H1 (cell line): ENCODE data around the gene RNF225. TPM values are rescaled to one million over a fixed set of nuclear protein-coding genes. Genes with fewer than 3 reads are reported as not detected.

Experiments
- CTCF ChIA-PET: fragments of 300-600 bp; sonication (Branson Sonifier 250); formaldehyde crosslinking; loops from one replicate; lab custom pipeline; 2021; ENCODE audit not compliant: partially characterized antibody; lab: Charles Lee
- POLR2A ChIA-PET: fragments of 300-600 bp; sonication (Branson Sonifier 250); formaldehyde crosslinking; loops from one replicate; lab custom pipeline; 2021; ENCODE audit warnings: inconsistent platforms; ENCODE audit not compliant: partially characterized antibody; lab: Charles Lee
- DNase-seq, 2 experiments: peaks; one replicate each; pipeline versions ENCODE4 v3.0.0 to v3.0.0-alpha.2; 2010 to 2022; ENCODE audit warnings: low spot score in 2 of 2, low read depth in 1 of 2, mixed read lengths in 1 of 2
- FAIRE-seq: peaks from 2 replicates; lab custom pipeline; 2011; peaks lifted over from hg19 to GRCh38; lab: Jason Lieb, UNC
- H2AFZ ChIP-seq: 2 replicates; pipeline ENCODE4 v1.8.1; 2012; ENCODE audit warnings: low read length, inconsistent platforms
- H2AK5ac ChIP-seq: 2 replicates; pipeline ENCODE4 v1.6.1; 2013; ENCODE audit warnings: low read depth, low read length
- H2BK120ac ChIP-seq: replicated peaks from 2 replicates; pipeline ENCODE3; 2013; ENCODE audit warnings: low read depth, low read length, inconsistent platforms
- H2BK12ac ChIP-seq: 2 replicates; pipeline ENCODE4 v1.6.1; 2013; ENCODE audit warnings: low read depth, low read length
- H2BK15ac ChIP-seq: 2 replicates; pipeline ENCODE4 v1.6.1; 2013; ENCODE audit warnings: low read length
- H2BK20ac ChIP-seq: 2 replicates; pipeline ENCODE4 v1.6.1; 2013; ENCODE audit warnings: low read length
- H2BK5ac ChIP-seq: 2 replicates; pipeline ENCODE4 v1.6.1; 2013; ENCODE audit warnings: low read depth, low read length
- H3K14ac ChIP-seq: 2 replicates; pipeline ENCODE4 v1.6.1; 2013; ENCODE audit warnings: inconsistent platforms; ENCODE audit not compliant: insufficient read length
- H3K18ac ChIP-seq: 2 replicates; pipeline ENCODE4 v1.6.1; 2013; ENCODE audit warnings: low read length; ENCODE audit errors: extremely low read depth
- H3K23ac ChIP-seq: 2 replicates; pipeline ENCODE4 v1.6.1; 2013; ENCODE audit warnings: inconsistent platforms; ENCODE audit not compliant: insufficient read length
- H3K23me2 ChIP-seq: 2 replicates; pipeline ENCODE4 v1.6.1; 2013; ENCODE audit warnings: low read depth, low read length
- H3K27ac ChIP-seq: 2 replicates; pipeline ENCODE4 v1.6.1; 2011; ENCODE audit warnings: low read depth, low read length, inconsistent platforms
- H3K27me3 ChIP-seq, 4 experiments: replicated peaks in 1 of 4; 1 replicate in 1 of 4; 2 replicates in 3 of 4; pipeline versions ENCODE4 v1.6.1 to v1.8.1; 2011 to 2013; ENCODE audit warnings: low read length in 3 of 4, mild to moderate bottlenecking in 3 of 4, inconsistent platforms in 2 of 4, mixed read lengths in 2 of 4, moderate library complexity in 1 of 4; ENCODE audit not compliant: control insufficient read depth in 3 of 4, insufficient read depth in 3 of 4; ENCODE audit errors: extremely low read depth in 1 of 4
- H3K36me3 ChIP-seq, 4 experiments: 2 replicates each; pipeline versions ENCODE4 v1.6.1 to v1.8.1; 2011 to 2013; ENCODE audit warnings: mild to moderate bottlenecking in 4 of 4, low read length in 3 of 4, moderate library complexity in 2 of 4, control low read depth in 1 of 4, inconsistent platforms in 1 of 4; ENCODE audit not compliant: insufficient read depth in 4 of 4, control insufficient read depth in 2 of 4
- H3K4ac ChIP-seq: replicated peaks from 2 replicates; pipeline ENCODE3; 2013; ENCODE audit warnings: low read length, low read depth, mixed read lengths, inconsistent platforms; ENCODE audit not compliant: insufficient read length
- H3K4me1 ChIP-seq, 4 experiments: replicated peaks in 1 of 4; 1 replicate in 1 of 4; 2 replicates in 3 of 4; pipeline versions ENCODE4 v1.6.1 to v1.8.1; 2011 to 2013; ENCODE audit warnings: low read length in 3 of 4, inconsistent platforms in 2 of 4, mixed read lengths in 1 of 4; ENCODE audit not compliant: insufficient read depth in 4 of 4, control insufficient read depth in 3 of 4
- H3K4me2 ChIP-seq, 2 experiments: 2 replicates each; pipeline versions ENCODE4 v1.6.1 to v1.8.1; 2011 to 2013; ENCODE audit warnings: low read depth in 2 of 2, low read length in 2 of 2, control low read depth in 1 of 2, inconsistent platforms in 1 of 2, mild to moderate bottlenecking in 1 of 2; ENCODE audit not compliant: insufficient read depth in 1 of 2
- H3K4me3 ChIP-seq, 4 experiments: fragments of 200-600, 300-600 bp in 1 of 4; sonication (generic), shearing (Covaris generic), sonication (Bioruptor Twin) in 1 of 4; 2 replicates each; pipeline versions ENCODE4 v1.5.1 to v1.8.1; 2011 to 2016; ENCODE audit warnings: low read length in 4 of 4, low read depth in 3 of 4, control low read depth in 2 of 4, inconsistent platforms in 2 of 4, mild to moderate bottlenecking in 2 of 4, mixed read lengths in 1 of 4, moderate library complexity in 1 of 4; ENCODE audit not compliant: insufficient read depth in 2 of 4; ENCODE audit errors: extremely low read depth in 1 of 4
- H3K56ac ChIP-seq: replicated peaks from 2 replicates; pipeline ENCODE3; 2013; ENCODE audit warnings: low read depth, mild to moderate bottlenecking, mixed read lengths, low read length, inconsistent platforms; ENCODE audit not compliant: insufficient read length
- H3K79me1 ChIP-seq: 2 replicates; pipeline ENCODE4 v1.6.1; 2013; ENCODE audit warnings: low read depth, low read length, control low read depth
- H3K79me2 ChIP-seq, 2 experiments: 2 replicates each; pipeline versions ENCODE4 v1.6.1 to v1.8.1; 2012 to 2013; ENCODE audit warnings: low read length in 2 of 2, mild to moderate bottlenecking in 2 of 2, inconsistent platforms in 1 of 2; ENCODE audit not compliant: insufficient read depth in 2 of 2, control insufficient read depth in 1 of 2
- H3K9ac ChIP-seq, 4 experiments: replicated peaks in 1 of 4; 1 replicate in 1 of 4; 2 replicates in 3 of 4; pipeline versions ENCODE4 v1.6.1 to v1.8.1; 2011 to 2013; ENCODE audit warnings: low read depth in 3 of 4, low read length in 3 of 4, control low read depth in 2 of 4, mild to moderate bottlenecking in 2 of 4, moderate library complexity in 2 of 4, inconsistent platforms in 1 of 4; ENCODE audit errors: extremely low read depth in 1 of 4
- H3K9me3 ChIP-seq, 2 experiments: 2 replicates each; pipeline versions ENCODE4 v1.6.1 to v1.8.1; 2012 to 2013; ENCODE audit warnings: mild to moderate bottlenecking in 2 of 2, moderate library complexity in 2 of 2, control low read depth in 1 of 2, inconsistent platforms in 1 of 2, low read depth in 1 of 2, low read length in 1 of 2, mixed read lengths in 1 of 2; ENCODE audit not compliant: insufficient read depth in 2 of 2
- H4K20me1 ChIP-seq, 2 experiments: replicated peaks in 1 of 2; 2 replicates each; pipeline versions ENCODE3 to v1.8.1; 2011 to 2013; ENCODE audit warnings: inconsistent platforms in 2 of 2, low read length in 2 of 2, mild to moderate bottlenecking in 1 of 2; ENCODE audit not compliant: insufficient read depth in 2 of 2, control insufficient read depth in 1 of 2
- H4K5ac ChIP-seq: 2 replicates; pipeline ENCODE4 v1.6.1; 2013; ENCODE audit warnings: low read length, low read depth, mixed read lengths, inconsistent platforms; ENCODE audit not compliant: insufficient read length
- H4K8ac ChIP-seq: 2 replicates; pipeline ENCODE4 v1.8.0; 2013; ENCODE audit warnings: mild to moderate bottlenecking, moderate library complexity, low read length, inconsistent platforms; ENCODE audit not compliant: insufficient read depth; ENCODE audit errors: extremely low read depth
- H4K91ac ChIP-seq: replicated peaks from 2 replicates; pipeline ENCODE3; 2013; ENCODE audit warnings: low read length, mixed read lengths, inconsistent platforms; ENCODE audit not compliant: insufficient read length
- BACH1 ChIP-seq: IDR thresholded peaks from 2 replicates; pipeline ENCODE4 v1.6.1; 2012; ENCODE audit warnings: low read length, improper control_type of control experiment
- CHD1 ChIP-seq: IDR thresholded peaks from 2 replicates; pipeline ENCODE4 v1.6.1; 2012; ENCODE audit warnings: low read depth, low read length, improper control_type of control experiment
- CREB1 ChIP-seq: IDR thresholded peaks from 2 replicates; pipeline ENCODE4 v1.6.1; 2012; ENCODE audit warnings: inconsistent platforms
- GTF2F1 ChIP-seq: IDR thresholded peaks from 2 replicates; pipeline ENCODE4 v1.6.1; 2012; ENCODE audit warnings: low read depth, low read length, improper control_type of control experiment, borderline replicate concordance
- JUN ChIP-seq: IDR thresholded peaks from 2 replicates; pipeline ENCODE4 v1.6.1; 2011; ENCODE audit warnings: low read depth, mild to moderate bottlenecking, improper control_type of control experiment, low read length
- JUND ChIP-seq: IDR thresholded peaks from 2 replicates; pipeline ENCODE4 v1.6.1; 2011; ENCODE audit warnings: mild to moderate bottlenecking, improper control_type of control experiment, low read length
- RAD21 ChIP-seq, 2 experiments: IDR thresholded peaks in 1 of 2; conservative IDR thresholded peaks in 1 of 2; 2 replicates each; pipeline ENCODE4 v1.6.1; 2011; ENCODE audit warnings: low read depth in 2 of 2, low read length in 2 of 2, improper control_type of control experiment in 1 of 2, inconsistent platforms in 1 of 2, mild to moderate bottlenecking in 1 of 2, moderate library complexity in 1 of 2
- SAP30 ChIP-seq: fragments of 300-600 bp; sonication (generic); IDR thresholded peaks from 2 replicates; pipeline ENCODE4 v1.7.1; 2012; ENCODE audit warnings: low read length, moderate library complexity, mild to moderate bottlenecking, inconsistent platforms; ENCODE audit not compliant: insufficient read depth, insufficient replicate concordance
- SIX5 ChIP-seq: IDR thresholded peaks from 2 replicates; pipeline ENCODE4 v1.6.1; 2011; ENCODE audit warnings: mild to moderate bottlenecking, low read depth, low read length
- ZNF274 ChIP-seq: IDR thresholded peaks from 2 replicates; pipeline ENCODE4 v1.7.0; 2012; ENCODE audit warnings: low read length, borderline replicate concordance; ENCODE audit errors: extremely low read depth
- WGBS, 2 experiments: shearing (Covaris generic) in 1 of 2; methylation state at CpG; one replicate each; pipeline versions ENCODE4 v1.1.6 to v1.1.7; 2013 to 2015; ENCODE audit warnings: low lambda C conversion rate in 2 of 2, mixed read lengths in 2 of 2, inconsistent platforms in 1 of 2, low coverage in 1 of 2, missing lambda C conversion rate in 1 of 2; ENCODE audit not compliant: insufficient replicate concordance in 2 of 2, insufficient coverage in 1 of 2, insufficient read length in 1 of 2; ENCODE audit errors: extremely low coverage in 1 of 2, missing lambda C conversion rate in 1 of 2; 5-methylcytosine and 5-hydroxymethylcytosine counted together
- polyA plus RNA-seq, 7 experiments: library from polyadenylated mRNA; depleted of rRNA in 3 of 7; stranded (reverse) in 5 of 7; unstranded in 2 of 7; fragments of >200 nt in 5 of 7; fragments of 200-250 nt in 2 of 7; gene quantifications; 1 replicate in 5 of 7; 2 replicates in 1 of 7; 4 replicates in 1 of 7; pipeline versions ENCODE4 v1.2.1 to v1.2.3, GENCODE V29; 2011 to 2013; ENCODE audit warnings: missing spikeins in 2 of 7, mixed read lengths in 2 of 7
- total RNA-seq: library from RNA; stranded (reverse); fragmentation: NEBNext Ultra II Directional; extraction: Animal tissue kit (Norgen Biotek cat#: 25700); gene quantifications from 2 replicates; pipeline ENCODE4 v1.2.1, GENCODE V29; 2021

RNF225 gene
- total and polyA plus RNA-seq, 2 of the 8 experiments (the other 6 are each of a cell fraction or from before 2014, with no cell fraction given): 0.17 to 1.0 TPM

DNA sequence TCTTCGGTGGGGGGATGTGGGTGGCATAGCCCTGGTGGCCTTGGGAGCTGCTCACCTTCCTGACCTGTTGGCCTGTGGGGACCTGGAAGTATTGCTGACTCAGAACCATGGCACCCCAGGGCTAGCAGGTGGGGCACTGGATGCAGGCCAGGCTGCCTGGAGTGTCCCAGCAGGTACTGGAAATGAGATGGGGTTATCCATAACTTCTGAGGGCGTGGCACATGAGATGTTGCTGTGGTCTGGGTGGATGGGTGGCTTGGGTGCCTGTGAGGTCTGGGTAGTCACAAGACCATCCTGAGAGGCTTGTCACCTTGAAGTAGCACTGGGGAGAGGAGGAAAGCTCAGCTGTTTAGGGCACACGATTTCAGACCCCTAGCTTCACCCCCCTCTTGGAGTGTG, 636 bp upstream of the RNF225 start:
- peaks cover 0 to 17% of the 10 kb centered on the region in 2 experiments; a peak in 2 of 4 replicates for H3K79me2 ChIP-seq
- peak overlapping the region in 1 of 2 experiments; percentile 63; a peak in 1 of 4 replicates for H3K4me2 ChIP-seq
- no peak overlapping the region for H2BK15ac ChIP-seq
- peaks cover 16 to 43% (median 33%) of the 10 kb centered on the region in 4 experiments for H3K36me3 ChIP-seq
- 0 out of 2 replicates have a peak, but pooled peaks cover 2% of the 10 kb centered on the region for H3K79me1 ChIP-seq
- WGBS, 2 experiments: 88% methylated on average over 3 of the region's 3 CpGs; no CpG with 5 or more reads in 1 of the 2 experiments
- H2BK120ac ChIP-seq: no peak overlapping the region
- H2AFZ ChIP-seq: no peak overlapping the region
- no peak overlapping the region for H4K8ac ChIP-seq
- POLR2A ChIA-PET: interaction anchor here (1.0 to 7.2 kb wide), 16 partner anchors 8 to 75 kb away, joined by 3 to 78 read pairs (median 6); partner anchors contain the start of genes RPS5, ZNF324B, ZNF497 and ZNF584
- no peak overlapping the region for H3K27ac ChIP-seq
- FAIRE-seq: no peak
- H3K9ac ChIP-seq: no peak overlapping the region
- H3K4me3 ChIP-seq: no peak overlapping the region
- no peak overlapping the region for H3K56ac ChIP-seq
- H3K23me2 ChIP-seq: peaks cover 7% of the 10 kb centered on the region; the same call in 1 of the 2 replicates
- no peak overlapping the region for H3K23ac ChIP-seq
- H4K5ac ChIP-seq: no peak overlapping the region
- CTCF ChIA-PET: interaction anchor here (0.6 to 1.3 kb wide), 3 partner anchors 28 to 55 kb away, joined by 3 to 4 read pairs (median 3); no protein-coding TSS in a partner anchor
- peaks cover 12 to 17% of the 10 kb centered on the region in 2 experiments for H4K20me1 ChIP-seq
- H2BK5ac ChIP-seq: 0 out of 2 replicates have a peak overlapping the region, but pooled peaks have one; percentile 44
- peak in 1 of 2 experiments; percentile 52 for DNase-seq
- H3K14ac ChIP-seq: no peak overlapping the region
- H2AK5ac ChIP-seq: no peak overlapping the region
- no peaks in the 10 kb centered on the region for H3K9me3 ChIP-seq
- no peak overlapping the region for H4K91ac ChIP-seq
- no peak overlapping the region for H3K4ac ChIP-seq
- no peak overlapping the region for H2BK20ac ChIP-seq
- no peak overlapping the region for H2BK12ac ChIP-seq
- peaks cover 3 to 13% (median 11%) of the 10 kb centered on the region in 4 experiments; a peak in 6 of 7 replicates for H3K27me3 ChIP-seq
- H3K18ac ChIP-seq: no peak overlapping the region
- H3K4me1 ChIP-seq: peaks cover 0 to 20% (median 12%) of the 10 kb centered on the region in 4 experiments; a peak in 5 of 7 replicates
- TF ChIP-seq GTF2F1 (no peak), JUND (no peak), ZNF274 (no peak), SAP30 (no peak), SIX5 (no peak), BACH1 (no peak), RAD21 (IDR thresholded peaks at IDR 0.05 in 1 of 2, conservative IDR thresholded peaks at IDR 0.05 in 1 of 2; ENCODE audit: low read depth in 2 of 2, low read length in 2 of 2) (no peak), CHD1 (no peak), CREB1 (no peak), JUN (no peak)
